Ovary (tissue), 3 donors: ENCODE data around the gene FAM222A.

Experiments used
- CTCF ChIP-seq, 3 donors: fragments of 450-650 bp in 2 of 3; fragments of 200-600 bp in 1 of 3; IDR thresholded peaks; one replicate each; pipeline versions ENCODE4 v1.5.1 to v1.8.0; 2016 to 2022; ENCODE audit warnings: antibody characterized with exemption in 3 of 3, mild to moderate bottlenecking in 1 of 3
- EP300 ChIP-seq: sonication (generic); formaldehyde crosslinking; IDR thresholded peaks from one replicate; pipeline ENCODE4 v1.6.1; 2017; ENCODE audit warnings: antibody characterized with exemption
- POLR2A ChIP-seq: fragments of 450-650 bp; IDR thresholded peaks from one replicate; pipeline ENCODE4 v1.6.1; 2017; ENCODE audit warnings: antibody characterized with exemption, mild to moderate bottlenecking, moderate library complexity
- donor health status: DM: no; HTN: no; CAD: no.

DNA sequence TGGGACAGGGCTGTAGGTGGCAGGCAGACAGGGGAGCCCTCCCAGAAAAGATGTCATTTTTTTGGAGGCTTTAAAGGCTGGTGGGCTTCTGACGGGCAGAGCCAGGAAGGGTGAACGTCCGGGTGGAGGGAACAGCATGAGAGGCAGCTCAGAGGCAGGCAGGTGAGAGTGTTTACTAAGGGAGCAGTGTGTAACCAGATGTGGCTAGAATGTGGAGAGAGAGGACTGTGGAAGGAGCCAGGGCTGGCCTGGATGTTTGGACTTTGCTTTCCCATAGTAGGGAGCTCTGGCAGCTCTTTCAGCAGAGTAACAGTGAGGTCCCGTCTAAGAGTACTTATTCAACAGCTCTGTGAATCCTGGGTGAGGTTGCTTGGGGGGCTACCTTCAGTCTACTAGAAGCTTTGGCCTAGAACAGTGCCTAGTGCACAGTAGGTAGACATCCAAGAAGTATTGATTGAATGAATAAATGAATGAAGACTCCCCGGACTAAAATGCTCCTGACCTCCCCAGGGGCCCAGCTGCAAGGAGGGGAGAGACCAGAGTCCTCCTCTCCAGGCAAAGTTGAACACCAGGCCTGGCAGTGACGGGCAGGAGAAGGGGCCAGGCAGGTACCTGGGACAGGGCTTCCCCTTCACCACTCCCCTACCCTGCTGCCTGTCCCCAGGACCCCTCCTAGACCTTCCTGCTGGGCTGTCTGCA is 8.5 kb downstream of the FAM222A start:
- TF ChIP-seq CTCF (IDR thresholded peaks at IDR 0.05) (no peak), EP300 (no peak), POLR2A (no peak)
